GM10248 (cell line): ENCODE results near the gene NR1H3.

Experiments used
- CTCF ChIA-PET: fragments of 300-600 bp; sonication (Branson Sonifier 250); formaldehyde crosslinking; extraction: SDS; loops from one replicate; lab custom pipeline; 2021; ENCODE audit warnings: antibody characterized with exemption; lab: Yijun Ruan, JAX
- POLR2A ChIA-PET: fragments of 350-650 bp; sonication (Branson Sonifier 250); formaldehyde crosslinking; extraction: SDS; loops from one replicate; lab custom pipeline; 2020; ENCODE audit warnings: antibody characterized with exemption; lab: Yijun Ruan, JAX
- DNase-seq: peaks from one replicate; pipeline ENCODE4 v3.0.0; 2012; ENCODE audit errors: extremely low spot score
- CTCF ChIP-seq: IDR thresholded peaks from 2 replicates; pipeline ENCODE4 v1.5.1; 2012; ENCODE audit warnings: mild to moderate bottlenecking, low read depth; ENCODE audit errors: extremely low read depth, missing control alignments, control extremely low read depth

Gene NR1H3

GRCh38 chr11:47276923-47277322 is 19.1 kb downstream of the NR1H3 start:
- no peak for TF ChIP-seq CTCF
- ChIA-PET CTCF (no interaction called here), POLR2A (no interaction called here)
- DNase-seq = no peak

DNA sequence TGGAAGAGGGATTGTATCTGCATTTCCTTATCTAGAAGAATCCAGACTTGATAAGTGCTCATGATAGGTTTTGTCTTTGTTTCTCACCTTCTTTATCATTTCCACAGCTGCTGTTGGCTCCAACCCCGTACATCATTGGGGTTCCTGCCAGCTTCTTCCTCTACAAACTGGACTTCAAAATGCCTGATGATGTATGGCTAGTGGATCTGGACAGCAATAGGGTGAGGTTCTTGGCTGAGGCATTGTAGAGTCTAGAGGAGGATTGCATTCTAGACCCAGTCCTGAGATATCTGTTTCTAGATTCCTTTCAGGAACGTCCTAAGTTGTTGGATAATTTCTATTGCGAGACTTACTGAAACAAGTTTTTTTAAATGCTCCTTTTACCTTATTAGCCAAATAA is 20.3 kb downstream of the NR1H3 start:
- TF ChIP-seq CTCF = no peak
- no peak for DNase-seq
- POLR2A ChIA-PET = no interaction called here
- CTCF ChIA-PET = interaction anchor here (1.9 kb wide), 1 partner anchor 100 kb away, joined by 5 read pairs; no protein-coding TSS in a partner anchor

- TF ChIP-seq CTCF = no peak
- ChIA-PET CTCF (interaction anchor here (1.9 kb wide), 1 partner anchor 101 kb away, joined by 5 read pairs; no protein-coding TSS in a partner anchor), POLR2A (no interaction called here)
- no peak for DNase-seq
Measured at GRCh38 chr11:47278769-47279168, 21.0 kb downstream of the NR1H3 start.

GRCh38 chr11:47280099-47280498 is 22.3 kb downstream of the NR1H3 start:
- TF ChIP-seq CTCF = no peak
- DNase-seq = no peak
- CTCF ChIA-PET = interaction anchor here (0.8 to 2.0 kb wide), 3 partner anchors 9 to 93 kb away, joined by 3 to 10 read pairs (median 5); no protein-coding TSS in a partner anchor
- POLR2A ChIA-PET = no interaction called here

DNA sequence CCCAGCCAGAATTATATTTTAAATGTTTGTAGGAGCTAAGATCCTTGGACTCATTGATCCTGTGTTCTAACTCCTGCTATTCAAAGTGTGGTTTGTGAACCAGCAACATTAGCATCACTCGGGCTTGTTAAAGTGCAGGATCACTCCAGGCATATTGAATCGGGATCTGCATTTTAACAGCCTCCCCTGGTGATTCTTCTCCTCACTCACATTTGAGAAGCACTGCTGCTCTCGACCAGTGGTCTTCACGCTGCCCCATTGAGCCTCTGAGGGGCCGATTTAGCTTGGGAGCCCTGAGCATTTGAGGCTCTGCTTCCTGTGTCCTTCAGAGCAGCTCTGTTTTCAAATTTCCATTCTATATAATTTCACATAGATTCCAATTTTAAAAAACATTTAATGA is 23.1 kb downstream of the NR1H3 start:
- no peak for DNase-seq
- ChIA-PET POLR2A (interaction anchor here (0.5 kb wide), 1 partner anchor 111 kb away, joined by 6 read pairs; no protein-coding TSS in a partner anchor), CTCF (interaction anchor here (0.8 to 2.0 kb wide), 3 partner anchors 10 to 93 kb away, joined by 3 to 10 read pairs (median 5); no protein-coding TSS in a partner anchor)
- TF ChIP-seq CTCF = no peak

- ChIA-PET CTCF (interaction anchor here (1.6 kb wide), 1 partner anchor 23 kb away, joined by 4 read pairs; no protein-coding TSS in a partner anchor), POLR2A (no interaction called here)
- no peak for TF ChIP-seq CTCF
- DNase-seq = no peak
Measured at GRCh38 chr11:47282462-47282861, 24.7 kb downstream of the NR1H3 start.

GRCh38 chr11:47284151-47284550 is 26.4 kb downstream of the NR1H3 start:
- no peak for TF ChIP-seq CTCF
- ChIA-PET CTCF (interaction anchor here (0.9 to 1.6 kb wide), 2 partner anchors 9 to 24 kb away, joined by 3 to 4 read pairs; no protein-coding TSS in a partner anchor), POLR2A (no interaction called here)
- no peak for DNase-seq
